BJ (cell line): ENCODE data around the gene CLDN8. TPM values are rescaled to one million over a fixed set of nuclear protein-coding genes. Genes with fewer than 3 reads are reported as not detected.

Experiments used
- CTCF ChIA-PET: fragments of 350-600 bp; formaldehyde crosslinking; extraction: SDS; loops from one replicate; lab custom pipeline; 2021; ENCODE audit warnings: antibody characterized with exemption, inconsistent platforms; lab: Yijun Ruan, JAX
- POLR2A ChIA-PET: fragments of 300-600 bp; sonication (Branson Sonifier 250); formaldehyde crosslinking; extraction: SDS; loops from one replicate; lab custom pipeline; 2021; ENCODE audit warnings: antibody characterized with exemption; lab: Charles Lee
- DNase-seq: peaks from one replicate; pipeline ENCODE4 v3.0.0-alpha.2; 2011; ENCODE audit warnings: low read depth
- H3K27me3 ChIP-seq: 2 replicates; pipeline ENCODE4 v1.6.0; 2011; ENCODE audit warnings: low read length; ENCODE audit not compliant: control insufficient read depth, insufficient read depth
- H3K36me3 ChIP-seq: 2 replicates; pipeline ENCODE4 v1.5.1; 2011; ENCODE audit warnings: low read length; ENCODE audit not compliant: control insufficient read depth, insufficient read depth
- H3K4me3 ChIP-seq: 2 replicates; pipeline ENCODE4 v1.5.1; 2011; ENCODE audit warnings: low read depth, mild to moderate bottlenecking, control low read depth, low read length
- CTCF ChIP-seq: IDR thresholded peaks from 2 replicates; pipeline ENCODE4 v1.5.1; 2011; ENCODE audit warnings: low read depth, mild to moderate bottlenecking, control low read depth, inconsistent platforms, low read length, moderate library complexity; ENCODE audit not compliant: insufficient read depth
- polyA plus RNA-seq: library from polyadenylated mRNA; depleted of rRNA; stranded (reverse); fragments of >200 nt; gene quantifications from 2 replicates; pipeline ENCODE4 v1.2.3, GENCODE V29; 2011

The CLDN8 gene
- polyA plus RNA-seq, 1 experiment: not detected

DNA sequence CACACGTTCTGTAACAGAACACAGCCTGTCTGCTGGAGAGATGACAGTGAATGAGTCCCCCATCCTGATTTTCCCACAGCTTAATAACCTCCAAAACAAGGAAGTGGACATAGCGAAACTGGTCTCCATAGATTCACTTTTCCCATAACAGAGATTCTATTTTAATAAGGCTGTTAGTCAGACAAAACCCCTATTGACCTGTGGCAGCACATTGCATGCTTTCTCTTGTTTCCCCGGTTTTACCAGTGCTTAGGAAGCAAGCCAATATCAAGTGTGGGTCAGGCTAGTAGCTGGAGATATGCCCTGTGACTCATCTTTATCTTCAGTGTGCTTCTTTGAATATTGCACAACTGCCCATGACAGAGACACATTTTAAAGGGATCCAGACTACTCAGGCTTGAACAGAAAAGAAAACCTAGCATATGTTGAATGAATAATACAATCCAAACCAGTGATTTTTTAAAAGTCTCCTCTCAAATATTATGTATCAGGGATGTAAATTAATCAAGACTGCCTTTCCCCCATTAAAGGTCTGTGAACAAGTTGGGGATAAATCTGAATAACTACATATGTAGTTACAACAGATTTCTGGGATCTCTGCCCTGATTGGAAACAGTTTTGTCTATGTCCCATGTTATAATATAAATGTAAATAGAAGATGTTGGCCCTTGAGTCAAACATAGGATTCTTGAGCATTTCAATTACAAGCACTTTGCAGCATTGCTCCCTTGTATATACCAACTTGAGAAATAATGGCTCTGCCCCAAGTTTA, 11.9 kb upstream of the CLDN8 start:
- ChIA-PET CTCF (interaction anchor here (1.3 kb wide), 1 partner anchor 30 kb away, joined by 3 read pairs; no protein-coding TSS in a partner anchor), POLR2A (no interaction called here)
- no peak for TF ChIP-seq CTCF
- no peaks in the 10 kb centered on the region for H3K27me3 ChIP-seq
- no peaks in the 10 kb centered on the region for H3K36me3 ChIP-seq
- H3K4me3 ChIP-seq: no peak overlapping the region
- DNase-seq: peak; percentile 15

GRCh38 chr21:30227128-30227527, 11.2 kb upstream of the CLDN8 start:
- Histone ChIP-seq H3K4me3 (no peak overlapping the region), H3K36me3 (no peaks in the 10 kb centered on the region), H3K27me3 (no peaks in the 10 kb centered on the region)
- POLR2A ChIA-PET: no interaction called here
- CTCF ChIA-PET: interaction anchor here (1.3 kb wide), 1 partner anchor 31 kb away, joined by 3 read pairs; no protein-coding TSS in a partner anchor
- no peak for TF ChIP-seq CTCF
- no peak for DNase-seq

GRCh38 chr21:30223596-30223995, 7.7 kb upstream of the CLDN8 start:
- no peak for DNase-seq
- no peaks in the 10 kb centered on the region for H3K36me3 ChIP-seq
- CTCF ChIA-PET: no interaction called here
- no peaks in the 10 kb centered on the region for H3K27me3 ChIP-seq
- POLR2A ChIA-PET: no interaction called here
- TF ChIP-seq CTCF: no peak
- H3K4me3 ChIP-seq: no peak overlapping the region

DNA sequence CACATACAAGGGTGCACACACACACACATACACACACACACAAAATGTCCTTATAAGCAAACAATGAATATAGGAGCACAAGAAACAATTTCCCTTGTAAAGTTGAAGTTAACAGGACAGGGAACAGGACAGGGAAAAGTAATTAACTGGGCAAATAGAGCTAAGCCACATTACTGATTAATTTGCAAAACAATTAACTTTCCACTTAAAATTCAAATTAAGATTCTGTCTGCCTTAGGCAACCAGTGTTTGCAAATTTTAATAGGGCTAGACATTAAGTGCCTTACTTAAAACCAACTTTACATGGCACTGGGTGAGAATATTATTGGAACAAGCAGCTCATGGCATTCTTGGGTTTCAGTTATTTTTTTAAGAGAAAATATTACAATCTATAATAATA, 6.8 kb upstream of the CLDN8 start:
- ChIA-PET POLR2A (no interaction called here), CTCF (no interaction called here)
- H3K36me3 ChIP-seq: no peaks in the 10 kb centered on the region
- no peak overlapping the region for H3K4me3 ChIP-seq
- no peak for DNase-seq
- TF ChIP-seq CTCF: no peak
- no peaks in the 10 kb centered on the region for H3K27me3 ChIP-seq

- Histone ChIP-seq H3K4me3 (no peak overlapping the region), H3K27me3 (no peaks in the 10 kb centered on the region), H3K36me3 (no peaks in the 10 kb centered on the region)
- TF ChIP-seq CTCF: no peak
- ChIA-PET POLR2A (no interaction called here), CTCF (no interaction called here)
- no peak for DNase-seq
Measured at GRCh38 chr21:30211071-30211470, 4.8 kb downstream of the CLDN8 start.
